Osteoblast (primary cell): Measurements from ENCODE around the gene PROKR1. TPM values are rescaled to one million over a fixed set of nuclear protein-coding genes. Genes with fewer than 3 reads are reported as not detected.

Source experiments
- DNase-seq: peaks from one replicate; pipeline ENCODE4 v3.0.0; 2011; ENCODE audit warnings: low spot score, mixed read lengths; ENCODE audit not compliant: insufficient read length; ENCODE audit errors: missing footprints
- H2AFZ ChIP-seq: 2 replicates; pipeline ENCODE4 v1.6.0; 2011; ENCODE audit warnings: mild to moderate bottlenecking, low read length
- H3K27ac ChIP-seq: 2 replicates; pipeline ENCODE4 v1.5.1; 2011; ENCODE audit warnings: mild to moderate bottlenecking, low read depth, low read length, moderate library complexity
- H3K27me3 ChIP-seq: 2 replicates; pipeline ENCODE4 v1.6.0; 2012; ENCODE audit warnings: mild to moderate bottlenecking, control low read depth, inconsistent platforms, low read length, moderate library complexity; ENCODE audit not compliant: insufficient read depth
- H3K36me3 ChIP-seq: 2 replicates; pipeline ENCODE4 v1.5.1; 2011; ENCODE audit warnings: mild to moderate bottlenecking, low read length, control low read depth, moderate library complexity; ENCODE audit not compliant: insufficient read depth
- H3K4me1 ChIP-seq: 2 replicates; pipeline ENCODE4 v1.5.1; 2011; ENCODE audit warnings: mild to moderate bottlenecking, low read length, control low read depth, moderate library complexity; ENCODE audit not compliant: insufficient read depth
- H3K4me2 ChIP-seq: 2 replicates; pipeline ENCODE4 v1.6.0; 2011; ENCODE audit warnings: mild to moderate bottlenecking, low read length; ENCODE audit not compliant: insufficient read depth
- H3K4me3 ChIP-seq: fragments of 200-600 bp; sonication (generic); 3 replicates; pipeline ENCODE4 v1.5.1; 2012; ENCODE audit warnings: mild to moderate bottlenecking, low read length, inconsistent platforms; ENCODE audit not compliant: insufficient read depth
- H3K79me2 ChIP-seq: 2 replicates; pipeline ENCODE4 v1.6.0; 2012; ENCODE audit warnings: mild to moderate bottlenecking, low read length, control low read depth, inconsistent platforms; ENCODE audit not compliant: insufficient read depth
- H3K9me3 ChIP-seq: 2 replicates; pipeline ENCODE4 v1.5.1; 2011; ENCODE audit warnings: low read depth, low read length, control low read depth
- H4K20me1 ChIP-seq: 2 replicates; pipeline ENCODE4 v1.6.0; 2012; ENCODE audit warnings: mild to moderate bottlenecking, low read length, control low read depth; ENCODE audit not compliant: insufficient read depth
- total RNA-seq: library from RNA; depleted of rRNA; stranded (reverse); fragments of >200 nt; gene quantifications from 2 replicates; pipeline ENCODE4 v1.2.3, GENCODE V29; 2012
- TF ChIP-seq, protein P1 (sequence below): IDR thresholded peaks from 2 replicates; pipeline ENCODE4 v1.5.1; 2011; ENCODE audit warnings: mild to moderate bottlenecking, low read depth, low read length, moderate library complexity; ENCODE audit errors: extremely low read depth

Gene PROKR1
- total RNA-seq, 1 donor: not detected

DNA sequence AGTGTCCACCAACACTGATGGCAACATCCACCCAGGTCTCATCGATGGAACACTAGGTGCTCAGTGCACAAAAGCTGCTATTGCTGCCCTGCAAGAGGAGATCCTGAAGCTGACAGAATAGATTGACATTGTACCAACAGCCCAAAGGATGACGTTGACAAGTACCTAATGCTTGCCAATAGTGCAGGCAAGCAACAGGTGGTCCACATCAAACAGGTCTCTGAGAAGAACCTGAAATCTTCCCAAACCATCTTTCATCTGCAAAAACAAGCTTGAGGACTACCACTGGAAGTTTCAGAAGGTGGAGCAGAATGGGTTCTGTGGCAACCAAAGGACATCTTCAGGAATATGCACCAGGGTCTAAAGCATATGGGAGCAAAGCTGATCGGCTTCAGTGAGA lies 15.8 kb upstream of the PROKR1 start:
- no peaks in the 10 kb centered on the region for H3K4me1 ChIP-seq
- no peaks in the 10 kb centered on the region for H3K36me3 ChIP-seq
- no peaks in the 10 kb centered on the region for H3K79me2 ChIP-seq
- H3K4me2 ChIP-seq: no peak overlapping the region
- no peaks in the 10 kb centered on the region for H4K20me1 ChIP-seq
- no peak overlapping the region for H3K4me3 ChIP-seq
- no peak for DNase-seq
- H3K27me3 ChIP-seq: peaks cover 3% of the 10 kb centered on the region
- no peaks in the 10 kb centered on the region for H3K9me3 ChIP-seq
- no peak overlapping the region for H3K27ac ChIP-seq
- TF ChIP-seq, protein P1, sequence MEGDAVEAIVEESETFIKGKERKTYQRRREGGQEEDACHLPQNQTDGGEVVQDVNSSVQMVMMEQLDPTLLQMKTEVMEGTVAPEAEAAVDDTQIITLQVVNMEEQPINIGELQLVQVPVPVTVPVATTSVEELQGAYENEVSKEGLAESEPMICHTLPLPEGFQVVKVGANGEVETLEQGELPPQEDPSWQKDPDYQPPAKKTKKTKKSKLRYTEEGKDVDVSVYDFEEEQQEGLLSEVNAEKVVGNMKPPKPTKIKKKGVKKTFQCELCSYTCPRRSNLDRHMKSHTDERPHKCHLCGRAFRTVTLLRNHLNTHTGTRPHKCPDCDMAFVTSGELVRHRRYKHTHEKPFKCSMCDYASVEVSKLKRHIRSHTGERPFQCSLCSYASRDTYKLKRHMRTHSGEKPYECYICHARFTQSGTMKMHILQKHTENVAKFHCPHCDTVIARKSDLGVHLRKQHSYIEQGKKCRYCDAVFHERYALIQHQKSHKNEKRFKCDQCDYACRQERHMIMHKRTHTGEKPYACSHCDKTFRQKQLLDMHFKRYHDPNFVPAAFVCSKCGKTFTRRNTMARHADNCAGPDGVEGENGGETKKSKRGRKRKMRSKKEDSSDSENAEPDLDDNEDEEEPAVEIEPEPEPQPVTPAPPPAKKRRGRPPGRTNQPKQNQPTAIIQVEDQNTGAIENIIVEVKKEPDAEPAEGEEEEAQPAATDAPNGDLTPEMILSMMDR: no peak
- no peak overlapping the region for H2AFZ ChIP-seq

DNA sequence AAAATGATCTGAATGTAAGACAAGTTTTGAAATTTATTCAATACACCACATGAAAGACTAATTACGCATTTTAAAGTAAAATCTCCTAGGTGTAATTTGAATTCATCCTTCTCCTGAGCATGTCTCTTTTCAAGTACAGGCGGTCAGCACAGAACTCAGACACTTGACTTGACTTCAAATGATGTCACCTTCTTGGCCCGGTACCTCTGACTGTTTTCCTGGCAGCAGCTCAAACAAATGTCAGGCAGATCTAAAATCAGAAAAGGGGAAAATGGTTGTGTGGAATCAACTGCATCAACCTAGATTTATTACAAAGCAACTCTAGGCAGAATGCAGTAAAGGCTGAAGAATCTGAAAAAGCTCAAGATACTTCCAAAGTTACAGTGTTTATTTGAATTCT lies 11.4 kb upstream of the PROKR1 start:
- Histone ChIP-seq H3K36me3 (no peaks in the 10 kb centered on the region), H3K27ac (no peak overlapping the region), H3K9me3 (no peaks in the 10 kb centered on the region), H3K4me1 (no peaks in the 10 kb centered on the region), H3K79me2 (no peaks in the 10 kb centered on the region), H2AFZ (no peak overlapping the region), H4K20me1 (no peaks in the 10 kb centered on the region), H3K4me3 (no peak overlapping the region), H3K27me3 (peaks cover 7% of the 10 kb centered on the region), H3K4me2 (no peak overlapping the region)
- TF ChIP-seq, protein P1: no peak
- DNase-seq: no peak

DNA sequence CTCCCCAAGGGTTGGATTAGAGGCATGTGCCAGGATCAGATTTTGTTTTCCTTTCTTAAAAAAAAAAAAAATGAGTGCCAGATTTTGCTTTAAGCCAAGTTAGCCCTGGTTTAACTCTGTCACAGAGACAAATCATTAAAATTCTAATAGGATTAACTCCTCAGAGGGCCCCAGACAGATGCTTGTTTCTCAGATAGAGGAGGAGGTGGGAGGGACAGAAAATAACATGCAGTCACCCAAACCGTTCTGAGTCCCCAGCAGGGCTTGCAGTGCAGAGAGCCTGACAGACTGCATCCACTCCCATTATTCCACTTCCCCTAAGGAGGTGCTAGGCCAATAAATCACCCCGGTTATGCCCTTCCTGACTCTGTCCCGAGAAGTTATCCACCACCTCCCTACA lies 6.3 kb upstream of the PROKR1 start:
- H3K79me2 ChIP-seq: no peaks in the 10 kb centered on the region
- TF ChIP-seq, protein P1: no peak

DNA sequence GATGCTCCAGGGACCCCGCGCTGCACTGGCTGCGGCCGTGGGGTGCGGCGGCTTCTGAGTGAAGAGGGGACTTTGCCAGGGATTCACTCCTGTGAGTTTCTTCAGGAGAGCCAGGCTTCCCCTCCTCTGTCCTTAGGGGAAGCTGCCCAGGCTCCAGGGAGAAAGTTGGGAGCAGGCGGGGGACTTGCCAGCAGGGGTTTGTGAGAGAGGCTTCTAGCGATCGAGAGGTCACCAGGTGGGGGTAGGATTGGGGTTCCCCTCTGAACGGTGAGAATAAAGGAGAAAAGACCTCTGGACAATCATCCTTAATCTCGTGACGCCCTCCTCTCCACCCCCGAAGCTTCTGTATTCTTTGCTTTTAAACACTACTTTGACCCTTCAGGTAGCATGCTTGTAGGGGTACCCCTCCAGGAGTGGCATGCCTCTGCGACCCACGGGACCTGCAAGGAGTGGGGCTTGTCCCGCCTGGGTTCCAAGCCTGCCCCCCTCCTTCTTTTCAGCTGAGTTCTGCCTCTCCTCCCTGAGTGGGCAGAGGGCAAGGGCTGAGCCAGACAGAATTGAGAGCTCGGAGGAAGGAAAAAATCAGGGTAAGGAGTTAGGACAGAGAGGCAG lies 601 bp downstream of the PROKR1 start:
- peaks cover 8% of the 10 kb centered on the region for H3K4me1 ChIP-seq
- H3K27ac ChIP-seq: no peak overlapping the region
- H3K9me3 ChIP-seq: no peaks in the 10 kb centered on the region
- H3K4me2 ChIP-seq: peak overlapping the region; percentile 68
- H3K4me3 ChIP-seq: peak overlapping the region; percentile 56
- H3K27me3 ChIP-seq: peaks cover 66% of the 10 kb centered on the region
- no peaks in the 10 kb centered on the region for H4K20me1 ChIP-seq
- TF ChIP-seq, protein P1: no peak
- no peak overlapping the region for H2AFZ ChIP-seq
- no peak for DNase-seq
- H3K36me3 ChIP-seq: no peaks in the 10 kb centered on the region
- H3K79me2 ChIP-seq: no peaks in the 10 kb centered on the region

More for the DNA sequence above, 6.3 kb upstream of the PROKR1 start:
- Histone ChIP-seq H4K20me1 (no peaks in the 10 kb centered on the region), H3K4me2 (no peak overlapping the region), H3K4me1 (no peaks in the 10 kb centered on the region), H3K36me3 (no peaks in the 10 kb centered on the region), H3K4me3 (no peak overlapping the region), H3K27me3 (peaks cover 19% of the 10 kb centered on the region), H3K27ac (no peak overlapping the region), H2AFZ (no peak overlapping the region), H3K9me3 (no peaks in the 10 kb centered on the region)
- DNase-seq: no peak
